Ishikawa (cell line): ENCODE measurements around the gene KIAA1549.

Experiments
- CEBPB ChIP-seq: IDR thresholded peaks from 2 replicates; pipeline ENCODE4 v1.6.1; 2012
- CREB1 ChIP-seq: IDR thresholded peaks from 2 replicates; pipeline ENCODE4 v1.6.1; 2012; ENCODE audit warnings: low read depth
- EGR1 ChIP-seq: IDR thresholded peaks from 2 replicates; pipeline ENCODE4 v1.6.1; 2012
- EP300 ChIP-seq: IDR thresholded peaks from 2 replicates; pipeline ENCODE4 v1.6.1; 2012; ENCODE audit warnings: borderline replicate concordance
- MAX ChIP-seq: IDR thresholded peaks from 2 replicates; pipeline ENCODE4 v1.6.1; 2012
- NFIC ChIP-seq: IDR thresholded peaks from 2 replicates; pipeline ENCODE4 v1.6.1; 2012
- RAD21 ChIP-seq: IDR thresholded peaks from 2 replicates; pipeline ENCODE4 v1.6.1; 2012; ENCODE audit warnings: low read depth
- TAF1 ChIP-seq: IDR thresholded peaks from 2 replicates; pipeline ENCODE4 v1.6.1; 2012; ENCODE audit warnings: low read depth, mild to moderate bottlenecking
- TCF12 ChIP-seq: IDR thresholded peaks from 2 replicates; pipeline ENCODE4 v1.6.1; 2012; ENCODE audit warnings: low read depth
- USF1 ChIP-seq: IDR thresholded peaks from 2 replicates; pipeline ENCODE4 v1.6.1; 2012
- YY1 ChIP-seq: IDR thresholded peaks from 2 replicates; pipeline ENCODE4 v1.6.1; 2012; ENCODE audit warnings: low read depth
- TF ChIP-seq, protein P1 (sequence below): IDR thresholded peaks from 2 replicates; pipeline ENCODE4 v1.6.1; 2012; ENCODE audit warnings: low read depth, mild to moderate bottlenecking

GRCh38 chr7:138987686-138988085 lies 6.5 kb upstream of the KIAA1549 start:
- TF ChIP-seq NFIC (no peak), EP300 (no peak), MAX (no peak), EGR1 (no peak), TAF1 (no peak), TCF12 (no peak), YY1 (no peak), CREB1 (no peak), RAD21 (no peak), CEBPB (no peak), USF1 (no peak)
- TF ChIP-seq, protein P1, sequence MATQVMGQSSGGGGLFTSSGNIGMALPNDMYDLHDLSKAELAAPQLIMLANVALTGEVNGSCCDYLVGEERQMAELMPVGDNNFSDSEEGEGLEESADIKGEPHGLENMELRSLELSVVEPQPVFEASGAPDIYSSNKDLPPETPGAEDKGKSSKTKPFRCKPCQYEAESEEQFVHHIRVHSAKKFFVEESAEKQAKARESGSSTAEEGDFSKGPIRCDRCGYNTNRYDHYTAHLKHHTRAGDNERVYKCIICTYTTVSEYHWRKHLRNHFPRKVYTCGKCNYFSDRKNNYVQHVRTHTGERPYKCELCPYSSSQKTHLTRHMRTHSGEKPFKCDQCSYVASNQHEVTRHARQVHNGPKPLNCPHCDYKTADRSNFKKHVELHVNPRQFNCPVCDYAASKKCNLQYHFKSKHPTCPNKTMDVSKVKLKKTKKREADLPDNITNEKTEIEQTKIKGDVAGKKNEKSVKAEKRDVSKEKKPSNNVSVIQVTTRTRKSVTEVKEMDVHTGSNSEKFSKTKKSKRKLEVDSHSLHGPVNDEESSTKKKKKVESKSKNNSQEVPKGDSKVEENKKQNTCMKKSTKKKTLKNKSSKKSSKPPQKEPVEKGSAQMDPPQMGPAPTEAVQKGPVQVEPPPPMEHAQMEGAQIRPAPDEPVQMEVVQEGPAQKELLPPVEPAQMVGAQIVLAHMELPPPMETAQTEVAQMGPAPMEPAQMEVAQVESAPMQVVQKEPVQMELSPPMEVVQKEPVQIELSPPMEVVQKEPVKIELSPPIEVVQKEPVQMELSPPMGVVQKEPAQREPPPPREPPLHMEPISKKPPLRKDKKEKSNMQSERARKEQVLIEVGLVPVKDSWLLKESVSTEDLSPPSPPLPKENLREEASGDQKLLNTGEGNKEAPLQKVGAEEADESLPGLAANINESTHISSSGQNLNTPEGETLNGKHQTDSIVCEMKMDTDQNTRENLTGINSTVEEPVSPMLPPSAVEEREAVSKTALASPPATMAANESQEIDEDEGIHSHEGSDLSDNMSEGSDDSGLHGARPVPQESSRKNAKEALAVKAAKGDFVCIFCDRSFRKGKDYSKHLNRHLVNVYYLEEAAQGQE: no peak
